NCI-H2029 (cell line): Measurements from ENCODE around the gene NRSN2.

Source experiments
- DNase-seq: peaks from one replicate; lab custom pipeline; 2025; lab: John Stamatoyannopoulos, UW

Gene NRSN2

DNA sequence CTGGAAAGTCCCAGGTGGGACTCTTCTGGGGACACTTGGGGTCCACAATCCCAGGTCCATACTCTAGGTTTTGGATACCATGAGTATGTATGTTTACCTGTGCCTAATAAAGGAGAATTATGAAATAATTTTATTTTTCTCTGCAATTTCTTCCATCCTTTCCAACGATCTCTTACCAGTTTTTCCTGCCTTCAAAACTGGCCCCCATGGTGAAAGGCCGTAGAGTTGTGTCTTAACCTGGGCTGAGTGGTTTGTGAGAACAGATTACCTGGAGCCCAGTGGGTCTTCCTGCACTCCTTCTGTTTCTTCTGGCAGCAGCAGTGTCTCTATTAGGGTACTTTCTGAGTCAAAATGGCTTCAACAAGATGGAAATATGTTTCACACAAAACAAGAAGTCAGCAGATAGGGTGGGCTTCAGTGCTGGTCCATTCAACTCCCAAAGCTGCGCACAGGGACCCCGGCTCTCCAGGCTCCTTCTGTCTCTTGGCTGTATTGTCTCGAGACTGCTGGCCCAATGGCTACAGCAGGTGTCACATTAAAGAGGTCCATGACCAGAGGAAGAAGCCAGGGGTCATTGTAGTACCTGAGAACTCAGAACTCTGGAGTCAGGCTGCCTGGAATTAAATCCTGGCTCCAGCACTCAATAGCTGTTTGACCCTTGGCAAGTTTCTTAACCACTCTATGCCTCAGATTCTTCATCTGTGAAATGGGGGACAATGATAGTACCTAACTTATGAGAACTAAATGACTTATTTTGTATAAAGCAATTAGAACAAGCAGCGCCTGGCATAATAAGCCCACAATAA is 50.7 kb downstream of the NRSN2 start:
- no peak for DNase-seq

DNA sequence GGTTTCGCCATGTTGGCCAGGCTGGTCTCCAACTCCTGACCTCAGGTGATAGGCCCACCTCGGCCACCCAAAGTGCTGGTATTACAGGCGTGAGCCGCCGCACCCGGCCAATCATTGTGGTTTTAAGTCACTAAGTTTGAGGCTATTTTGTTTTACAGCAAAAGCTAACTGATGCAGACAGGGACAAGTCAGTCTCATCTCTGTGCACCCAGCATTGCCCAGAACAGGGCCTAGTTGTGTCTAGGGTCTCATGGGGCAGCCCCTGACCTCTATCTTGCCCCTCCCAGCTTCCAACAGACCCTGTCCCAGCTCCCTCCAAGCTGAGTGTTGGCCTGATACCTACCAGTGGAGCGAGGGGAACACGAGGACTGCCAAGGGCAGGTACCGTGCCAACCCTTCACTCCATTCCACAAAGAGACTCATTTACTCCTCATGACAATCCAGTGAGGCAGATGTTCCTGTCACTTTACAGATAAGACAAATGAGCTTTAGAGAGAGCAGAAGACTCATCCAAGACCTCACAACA is 52.3 kb downstream of the NRSN2 start:
- DNase-seq = no peak

DNA sequence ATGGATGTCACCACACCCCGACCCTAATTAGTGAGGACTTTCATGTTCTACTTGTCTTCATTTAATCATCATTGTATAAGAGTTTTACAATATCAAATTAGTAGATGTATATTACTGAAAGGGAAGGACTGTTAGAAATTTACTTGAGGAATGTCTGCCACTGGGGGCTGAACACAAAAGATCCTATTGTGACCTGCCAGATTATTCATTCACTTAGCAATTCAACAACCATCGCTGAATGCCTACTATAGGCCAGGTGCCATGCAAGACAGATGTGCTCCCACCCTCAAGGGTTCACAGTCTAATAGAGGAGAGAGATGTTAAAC is 53.2 kb downstream of the NRSN2 start:
- no peak for DNase-seq

DNA sequence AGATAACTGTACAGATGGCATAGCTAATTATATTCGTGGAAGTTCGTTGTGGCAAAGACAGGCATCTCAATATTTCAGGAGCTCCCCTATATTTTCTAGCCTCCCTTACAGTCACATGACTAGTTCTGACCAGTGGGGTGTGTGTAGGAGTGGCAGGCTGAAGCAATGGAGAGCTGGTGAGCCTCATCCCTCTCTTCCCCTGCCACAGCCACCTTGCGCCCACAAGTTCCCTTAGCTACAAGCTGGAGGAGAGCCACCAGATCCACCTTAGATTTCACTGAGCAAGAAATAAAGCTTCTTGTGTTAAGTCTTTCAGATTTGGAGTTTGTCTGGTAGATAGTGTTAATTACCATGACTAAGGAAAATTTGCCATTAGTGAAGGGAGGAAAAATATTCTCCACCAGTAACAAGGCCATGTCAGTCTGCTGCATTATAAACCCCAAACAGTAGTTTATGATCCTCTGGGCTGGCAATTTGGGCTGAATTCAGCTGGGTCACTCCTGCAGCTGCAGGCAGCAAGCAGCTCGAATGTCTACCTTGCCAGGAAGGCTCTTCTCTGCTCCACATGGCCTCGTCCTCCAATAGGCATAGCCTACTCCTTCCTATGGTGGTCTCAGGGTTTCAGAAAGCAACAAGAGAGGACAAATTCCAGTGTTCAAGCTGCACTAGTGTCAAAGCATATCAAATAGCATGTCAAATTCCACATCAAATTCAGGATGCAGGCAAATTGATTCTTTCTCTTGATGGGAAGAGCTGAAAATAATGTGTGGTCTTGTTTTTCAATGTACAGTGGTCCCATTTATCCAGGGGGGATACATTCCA is 53.8 kb downstream of the NRSN2 start:
- DNase-seq = no peak

DNA sequence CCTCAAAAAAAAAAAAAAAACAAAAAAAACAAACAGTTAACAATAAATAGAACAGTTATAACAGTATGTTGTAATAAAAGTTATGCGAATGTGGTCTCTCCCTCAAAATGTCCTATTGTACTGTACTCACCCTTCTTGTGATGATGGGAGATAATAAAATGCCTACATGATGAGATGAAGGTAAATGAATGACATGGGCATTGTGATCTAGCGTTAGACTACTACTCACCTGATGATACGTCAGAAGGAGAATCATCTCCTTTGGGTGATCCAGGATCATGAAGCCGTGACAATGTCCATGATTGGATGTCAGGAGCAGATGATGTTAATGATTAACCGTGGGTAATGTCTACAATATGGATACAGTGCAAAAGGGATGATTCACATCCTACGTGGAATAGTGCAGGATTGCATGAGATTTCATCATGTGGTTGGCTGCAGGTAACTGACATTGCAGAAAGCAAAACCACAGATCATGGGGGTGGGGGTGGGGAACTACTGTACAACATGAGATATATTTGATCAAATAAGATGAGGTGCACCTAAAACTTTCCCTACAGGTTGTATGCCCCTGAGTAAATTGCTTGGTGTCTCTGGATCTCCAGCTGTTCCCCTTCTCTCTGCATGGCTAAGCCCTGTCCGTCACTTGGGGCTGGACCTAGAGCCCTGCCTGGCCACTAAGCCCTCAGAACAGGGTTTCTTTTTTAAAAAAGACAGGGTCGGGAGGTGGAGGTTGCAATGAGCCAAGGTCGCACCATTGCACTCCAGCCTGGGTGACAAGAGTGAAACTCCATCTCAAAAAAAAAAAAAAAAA is 55.0 kb downstream of the NRSN2 start:
- DNase-seq = no peak

DNA sequence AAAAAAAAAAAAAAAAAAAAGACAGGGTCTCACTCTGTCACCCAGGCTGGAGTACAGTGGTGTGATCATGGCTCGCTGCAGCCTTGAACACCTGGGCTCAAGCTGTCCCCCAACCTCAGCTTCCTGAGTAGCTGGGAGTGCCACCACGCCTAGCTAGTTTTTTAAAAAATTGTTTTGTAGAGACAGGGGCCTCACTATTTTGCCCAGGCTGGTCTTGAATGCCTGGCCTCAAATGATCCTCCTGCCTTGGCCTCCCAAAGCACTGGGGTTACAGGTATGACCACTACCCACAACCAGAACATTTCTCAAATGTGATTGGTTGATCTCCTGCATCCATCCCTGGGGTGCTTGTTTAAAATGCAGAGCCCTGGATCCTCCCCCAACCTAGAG is 55.6 kb downstream of the NRSN2 start:
- DNase-seq = no peak

DNA sequence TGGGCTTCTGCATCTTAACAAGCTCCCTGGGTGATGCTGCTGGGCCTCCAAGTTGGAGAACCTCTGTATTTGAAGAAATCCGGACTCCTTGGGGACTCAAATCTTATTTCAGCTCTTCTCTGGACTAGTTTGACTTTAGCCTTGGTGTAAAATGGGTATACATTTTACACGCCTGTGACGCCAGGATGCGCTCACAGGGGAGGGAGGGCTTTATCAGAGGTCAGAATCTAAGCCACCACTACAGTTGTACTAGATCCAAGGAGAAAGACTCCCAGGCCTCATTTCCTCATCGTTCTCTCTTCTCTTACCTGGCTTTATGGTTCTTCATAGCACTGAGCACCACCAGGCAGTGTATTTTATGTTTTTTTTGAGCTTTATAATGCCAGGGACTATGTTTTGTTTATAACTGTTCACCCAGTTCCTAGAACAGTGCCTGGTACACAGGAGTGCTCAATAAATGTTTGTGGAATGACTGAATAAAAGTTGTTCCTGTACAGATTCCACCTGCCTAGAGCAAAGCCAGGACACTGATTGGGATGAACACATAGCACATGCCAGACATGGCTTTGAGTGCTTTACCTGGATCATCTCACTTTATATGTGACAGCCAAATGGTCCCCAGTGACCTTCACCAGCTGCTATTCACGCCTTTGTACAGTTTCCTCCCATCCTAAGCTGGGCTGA is 56.1 kb downstream of the NRSN2 start:
- DNase-seq = no peak

DNA sequence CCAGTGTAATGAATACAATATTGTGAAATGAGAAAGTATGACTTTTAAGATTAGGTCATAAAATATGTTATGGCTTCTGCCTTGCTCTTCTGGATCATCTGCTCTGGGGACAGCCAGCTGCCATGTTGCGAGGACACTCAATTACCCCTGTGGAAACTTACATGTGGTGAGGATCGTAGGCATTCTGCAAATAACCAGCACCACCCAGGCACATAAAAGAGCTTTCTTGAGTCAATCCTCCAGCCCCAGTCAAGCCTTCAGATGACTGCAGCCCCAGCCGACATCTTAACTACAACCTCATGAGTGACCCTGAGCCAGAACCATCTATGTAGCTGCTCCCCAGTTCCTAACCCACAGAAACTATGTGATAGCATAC is 56.7 kb downstream of the NRSN2 start:
- DNase-seq = no peak

DNA sequence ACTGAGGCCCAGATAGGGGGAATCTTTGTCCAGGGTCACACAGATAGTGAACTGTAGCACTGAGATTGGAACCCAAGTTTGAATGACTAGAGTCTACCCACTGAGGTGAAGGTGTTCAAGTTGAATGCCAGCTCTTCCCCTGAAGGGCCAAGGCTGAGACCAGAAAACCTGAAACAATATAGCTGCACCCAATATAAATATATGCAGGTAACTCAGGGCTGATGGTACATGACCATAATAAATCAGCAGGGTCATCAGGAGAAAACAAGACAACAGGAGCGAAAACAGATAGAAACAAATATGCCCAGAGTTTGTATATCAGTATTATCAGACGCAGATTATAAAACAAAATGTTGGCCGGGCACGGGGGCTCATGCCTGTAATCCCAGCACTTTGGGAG is 57.2 kb downstream of the NRSN2 start:
- no peak for DNase-seq
